HG03342 (cell line): ENCODE data around the gene HMGN4.
"Not testable (repeated sequence)": the region's sequence is repeated elsewhere in the genome, so short reads cannot be mapped to it uniquely, and the experiment has no call there.

Experiments used
- ATAC-seq: cut with Tn5 transposase; IDR thresholded peaks from one replicate; pipeline ENCODE4 v1.9.1; 2021; ENCODE audit warnings: mild to moderate bottlenecking, moderate library complexity; ENCODE audit not compliant: unreplicated experiment

HMGN4 gene

GRCh38 chr6:26547363-26547762, 9.2 kb downstream of the HMGN4 start:
- ATAC-seq: not testable (repeated sequence)

DNA sequence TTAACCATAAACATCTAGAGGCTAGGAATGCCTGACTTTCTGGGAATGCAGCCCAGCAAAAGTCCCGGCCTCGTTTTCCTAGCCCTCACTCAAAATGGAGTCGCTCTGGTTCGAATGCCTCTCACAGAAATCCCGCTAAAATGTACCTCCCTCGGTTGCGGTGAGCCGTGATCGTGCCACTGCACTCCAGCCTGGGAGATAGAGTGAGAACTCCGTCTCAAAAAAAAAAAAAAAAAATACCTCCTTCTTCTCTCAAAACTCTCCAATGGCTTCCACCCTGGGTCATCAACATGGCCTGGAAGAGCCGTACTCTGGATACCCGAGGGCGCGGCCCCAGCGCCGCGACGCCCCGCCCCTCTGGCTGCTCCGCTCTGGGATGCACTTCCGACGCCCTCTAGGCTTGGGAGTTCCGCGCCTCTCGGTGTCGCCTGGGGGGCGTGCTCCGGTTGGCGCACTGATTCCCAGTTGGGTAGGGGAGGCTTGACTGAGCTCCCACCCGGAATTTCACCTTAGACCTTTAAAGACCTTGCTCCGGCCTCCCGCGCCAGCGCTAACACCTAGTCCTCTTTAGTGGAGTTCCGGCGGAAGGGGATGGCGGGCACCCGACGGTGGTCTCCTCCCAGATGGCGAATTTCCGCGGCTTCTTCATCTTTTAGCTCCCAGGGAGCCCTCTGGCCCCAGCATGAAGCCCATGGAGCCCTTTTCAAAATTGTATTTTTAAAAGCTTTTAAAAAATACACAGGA, 12.3 kb downstream of the HMGN4 start:
- no peak for ATAC-seq

DNA sequence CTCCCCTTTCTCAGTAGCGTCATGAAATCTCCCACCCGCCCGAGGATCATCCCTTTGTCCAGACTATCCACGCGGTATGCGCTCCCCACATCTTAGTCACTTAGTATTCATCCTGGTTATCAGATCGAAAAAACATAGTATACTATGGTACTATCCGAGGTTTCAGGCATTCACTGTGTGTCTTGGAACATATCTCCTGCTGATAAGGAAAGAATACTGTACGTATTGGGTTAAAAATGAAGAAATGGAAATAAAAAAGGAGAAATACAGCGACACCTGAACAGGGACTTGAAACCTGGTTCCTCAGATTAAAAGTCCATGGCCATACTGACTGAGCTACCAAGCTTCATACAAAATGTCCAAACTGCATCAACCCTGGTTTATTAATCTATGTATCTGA, 14.0 kb downstream of the HMGN4 start:
- no peak for ATAC-seq

GRCh38 chr6:26552640-26553188, 14.5 kb downstream of the HMGN4 start:
- no peak for ATAC-seq

GRCh38 chr6:26553264-26553634, 15.1 kb downstream of the HMGN4 start:
- peak; percentile 45 for ATAC-seq

DNA sequence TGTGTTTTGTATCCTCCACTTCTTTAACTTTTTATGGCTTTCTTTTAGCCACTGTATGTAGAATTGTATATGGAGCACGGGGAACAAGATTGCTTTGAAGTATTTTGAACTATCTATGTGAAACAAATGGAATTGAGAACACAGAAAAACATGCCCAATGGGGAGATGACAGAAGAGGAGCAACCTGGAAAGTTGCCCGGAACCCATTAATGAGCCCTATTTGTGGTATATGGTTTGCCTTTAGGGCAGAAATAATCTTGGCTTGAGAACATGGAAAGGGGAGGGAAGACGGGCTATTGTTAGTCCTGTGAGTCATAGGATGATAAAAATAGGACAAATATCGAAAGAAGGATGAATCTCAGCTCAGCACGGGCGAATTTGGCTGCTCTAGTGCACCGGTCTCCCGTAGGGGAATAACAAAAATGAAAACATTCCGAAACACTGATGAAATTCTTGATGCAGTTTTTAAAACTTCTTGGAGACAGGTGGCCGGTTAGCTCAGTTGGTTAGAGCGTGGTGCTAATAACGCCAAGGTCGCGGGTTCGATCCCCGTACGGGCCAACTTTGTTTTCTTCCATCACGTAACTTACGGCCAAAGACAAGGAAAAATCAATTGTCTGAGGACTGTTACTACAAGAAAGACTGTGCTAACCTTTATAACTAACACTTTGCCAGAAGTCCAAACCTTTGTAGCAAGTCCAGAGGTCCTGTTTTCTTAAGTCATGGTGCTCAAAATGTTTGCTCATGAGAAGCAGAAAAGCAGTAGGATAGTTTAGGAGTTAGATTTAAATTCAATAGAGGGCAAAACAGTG, 15.7 kb downstream of the HMGN4 start:
- peak; percentile 35 for ATAC-seq

- ATAC-seq: peak; percentile 5
These were observed 16.2 kb downstream of the HMGN4 start for GRCh38 chr6:26554447-26554696.

GRCh38 chr6:26554697-26555504, 16.7 kb downstream of the HMGN4 start:
- ATAC-seq: peak; percentile 27

GRCh38 chr6:26555505-26556262, 17.5 kb downstream of the HMGN4 start:
- ATAC-seq: no peak

DNA sequence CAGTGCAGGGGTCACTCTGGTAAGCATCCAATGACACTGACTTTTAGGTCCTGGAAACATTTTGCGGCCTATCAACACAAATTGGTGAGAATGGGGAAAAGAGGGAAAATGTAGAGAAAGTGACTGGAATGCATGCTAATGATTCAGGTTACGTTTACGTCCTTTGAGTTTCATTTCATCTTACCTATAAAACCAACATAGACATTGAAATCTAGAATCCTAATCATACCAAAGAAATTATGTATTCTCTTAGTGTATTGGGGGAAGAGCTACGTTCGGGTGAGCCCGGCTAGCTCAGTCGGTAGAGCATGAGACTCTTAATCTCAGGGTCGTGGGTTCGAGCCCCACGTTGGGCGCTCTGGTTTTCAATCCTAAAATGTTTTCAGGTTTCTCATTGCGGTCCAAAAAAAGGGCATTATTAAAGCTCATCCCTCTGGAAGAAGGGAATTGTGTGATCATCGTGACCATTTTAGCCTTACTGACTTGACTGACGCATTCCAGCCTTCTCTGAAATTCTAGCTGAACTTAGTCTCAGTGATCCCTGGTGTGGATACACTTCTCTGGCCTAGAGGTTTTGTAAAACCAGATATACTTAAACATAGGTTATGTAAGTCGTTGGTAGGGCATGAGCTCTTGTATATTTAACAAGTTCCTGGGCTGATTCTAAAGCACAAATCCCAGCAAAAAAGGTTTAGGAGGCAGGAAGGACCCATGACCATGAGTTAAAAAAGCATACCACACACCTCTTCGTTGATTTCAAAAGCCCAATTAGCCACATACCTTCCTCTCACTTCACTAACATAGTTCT, 18.3 kb downstream of the HMGN4 start:
- no peak for ATAC-seq

DNA sequence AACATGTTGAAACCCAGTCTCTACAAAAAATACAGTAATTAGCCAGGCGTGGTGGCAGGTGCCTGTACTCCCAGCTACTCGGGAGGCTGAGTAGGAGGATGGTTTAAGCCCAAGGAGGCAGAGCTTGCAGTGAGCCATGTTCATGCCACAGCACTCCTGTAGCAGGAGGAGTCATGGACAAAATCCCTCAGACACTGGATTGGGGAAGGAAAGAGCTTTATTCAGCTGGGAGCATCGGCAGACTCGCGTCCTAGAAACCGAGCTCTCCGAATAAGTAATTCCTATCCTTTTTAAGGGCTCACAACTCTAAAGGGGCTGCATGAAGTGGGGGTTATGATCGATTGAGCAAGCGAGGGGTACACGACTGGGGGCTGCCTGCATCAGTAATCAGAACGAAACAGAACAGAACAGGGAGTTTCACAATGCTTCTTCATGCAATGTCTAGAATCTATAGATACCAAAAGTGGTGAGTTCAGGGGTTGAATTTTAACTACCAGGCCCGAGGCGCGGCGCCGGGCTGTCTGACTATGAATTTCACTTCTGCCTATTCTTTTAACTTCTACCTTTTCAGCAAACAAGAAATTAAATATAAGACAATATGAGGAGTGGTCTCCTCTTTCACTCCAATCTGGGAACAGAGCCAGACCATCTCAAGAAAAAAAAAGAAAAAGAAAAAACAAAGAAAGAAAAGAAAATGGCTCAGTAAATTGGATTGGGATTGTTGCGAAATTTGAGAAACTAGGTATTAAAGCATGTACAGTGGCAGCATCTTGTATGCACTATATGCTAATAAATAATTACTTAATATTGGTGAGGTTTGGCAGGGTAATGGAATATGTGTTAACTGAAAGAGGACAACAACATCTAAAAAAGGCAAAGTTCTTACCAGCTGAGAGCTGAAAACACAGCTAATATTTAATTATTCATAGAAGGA, 23.6 kb downstream of the HMGN4 start:
- ATAC-seq: no peak

DNA sequence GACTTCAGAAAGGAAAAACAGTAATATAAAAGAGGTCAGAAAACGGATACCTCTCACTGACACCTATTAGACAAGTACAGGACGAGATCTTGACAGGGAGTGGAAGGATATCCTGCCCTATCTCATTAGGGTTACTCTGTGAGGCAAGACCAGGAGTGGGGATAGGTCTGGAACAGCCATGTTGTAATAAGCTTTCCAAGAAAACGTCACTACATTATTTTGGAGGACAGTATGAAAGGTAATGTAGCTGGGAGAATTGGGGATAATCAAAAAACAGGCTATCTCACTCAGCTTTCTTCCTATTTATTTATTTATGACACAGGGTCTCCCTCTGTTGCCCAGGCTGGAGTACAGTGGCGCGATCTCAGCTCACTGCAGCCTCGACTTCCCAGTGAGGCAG, 25.3 kb downstream of the HMGN4 start:
- ATAC-seq: no peak

DNA sequence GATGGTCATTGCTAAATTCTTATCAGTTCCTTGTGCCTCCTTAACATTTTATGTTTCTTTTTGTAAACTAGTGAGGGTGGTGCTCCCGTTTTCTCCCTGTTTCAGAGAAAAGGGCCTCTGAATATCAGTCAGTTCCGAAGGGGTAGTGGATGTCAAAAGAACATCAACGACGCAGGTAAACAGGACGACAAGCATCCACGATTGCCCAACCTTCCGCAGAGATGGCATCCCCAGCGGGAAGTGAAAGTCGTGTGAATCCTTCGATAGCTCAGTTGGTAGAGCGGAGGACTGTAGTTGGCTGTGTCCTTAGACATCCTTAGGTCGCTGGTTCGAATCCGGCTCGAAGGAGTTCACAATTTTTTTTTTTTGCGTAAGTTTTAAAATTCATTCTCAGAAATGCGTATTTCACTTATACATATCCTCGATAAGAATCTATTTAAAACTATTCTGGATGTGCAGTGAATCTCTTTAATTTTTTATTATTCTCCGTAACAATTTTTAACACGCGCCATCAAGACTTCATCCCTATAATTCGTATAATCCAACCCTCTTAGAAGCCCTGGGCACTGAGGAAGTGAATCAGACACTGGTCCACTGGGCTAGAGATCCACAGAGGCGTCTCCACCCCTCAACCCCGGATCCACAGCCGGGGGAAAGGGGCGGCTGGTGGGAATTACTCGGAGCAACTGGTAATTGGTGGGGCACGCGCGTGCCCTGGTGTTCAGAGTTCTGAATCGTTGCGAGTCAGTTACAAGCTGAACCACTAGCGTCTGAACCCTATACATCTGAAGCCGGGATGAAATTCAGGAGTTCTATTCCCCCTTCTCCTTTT, 30.7 kb downstream of the HMGN4 start:
- peak; percentile 74 for ATAC-seq

GRCh38 chr6:26569433-26569764, 31.2 kb downstream of the HMGN4 start:
- ATAC-seq: no peak

DNA sequence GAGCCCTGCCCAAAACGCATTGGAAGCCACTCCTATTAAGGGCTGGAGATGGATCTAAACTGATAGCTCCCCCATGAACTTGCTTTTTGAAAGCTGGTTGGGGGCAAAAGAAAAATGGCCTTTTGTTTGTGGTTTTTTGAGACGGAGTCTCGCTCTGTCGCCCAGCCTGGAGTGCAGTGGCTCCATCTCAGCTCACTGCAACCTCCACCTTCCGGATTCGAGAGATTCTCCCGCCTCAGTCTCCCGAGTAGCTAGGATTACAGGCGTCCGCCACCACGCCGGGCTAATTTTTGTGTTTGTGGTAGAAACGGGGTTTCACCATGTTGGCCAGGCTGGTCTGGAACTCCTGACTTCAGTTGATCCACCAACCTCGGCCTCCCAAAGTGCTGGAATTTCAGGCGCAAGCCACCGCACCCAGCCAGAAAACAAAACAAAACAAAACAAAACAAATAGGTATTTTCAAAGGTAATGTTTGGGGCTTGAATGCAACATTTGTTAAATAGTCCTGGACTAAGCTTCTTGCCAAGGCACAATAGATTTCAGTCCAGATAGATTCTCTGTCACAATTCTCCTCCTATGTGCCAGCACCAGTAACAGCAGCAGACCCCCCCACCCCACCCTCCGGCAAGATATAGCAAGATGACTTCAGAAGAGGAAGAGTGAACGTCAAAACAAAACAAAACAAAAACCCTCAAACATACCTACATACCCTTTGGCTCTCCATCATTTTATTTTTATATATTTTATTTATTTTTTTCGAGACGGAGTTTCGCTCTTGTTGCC, 32.1 kb downstream of the HMGN4 start:
- no peak for ATAC-seq

- ATAC-seq: no peak
These were observed 33.6 kb downstream of the HMGN4 start for GRCh38 chr6:26571592-26572296.

- ATAC-seq: no peak
These were observed 37.4 kb downstream of the HMGN4 start for GRCh38 chr6:26575494-26575939.
